ENCODE results near the gene ACOT6. TPM values are rescaled to one million over a fixed set of nuclear protein-coding genes. Genes with fewer than 3 reads are reported as not detected.

ACOT6 gene, protein sequence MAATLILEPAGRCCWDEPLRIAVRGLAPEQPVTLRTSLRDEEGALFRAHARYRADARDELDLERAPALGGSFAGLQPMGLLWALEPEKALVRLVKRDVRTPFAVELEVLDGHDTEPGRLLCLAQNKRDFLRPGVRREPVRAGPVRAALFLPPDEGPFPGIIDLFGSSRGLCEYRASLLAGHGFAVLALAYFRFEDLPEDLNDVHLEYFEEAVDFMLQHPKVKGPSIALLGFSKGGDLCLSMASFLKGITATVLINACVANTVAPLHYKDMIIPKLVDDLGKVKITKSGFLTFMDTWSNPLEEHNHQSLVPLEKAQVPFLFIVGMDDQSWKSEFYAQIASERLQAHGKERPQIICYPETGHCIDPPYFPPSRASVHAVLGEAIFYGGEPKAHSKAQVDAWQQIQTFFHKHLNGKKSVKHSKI
- total RNA-seq = not detected in 2 replicates

DNA sequence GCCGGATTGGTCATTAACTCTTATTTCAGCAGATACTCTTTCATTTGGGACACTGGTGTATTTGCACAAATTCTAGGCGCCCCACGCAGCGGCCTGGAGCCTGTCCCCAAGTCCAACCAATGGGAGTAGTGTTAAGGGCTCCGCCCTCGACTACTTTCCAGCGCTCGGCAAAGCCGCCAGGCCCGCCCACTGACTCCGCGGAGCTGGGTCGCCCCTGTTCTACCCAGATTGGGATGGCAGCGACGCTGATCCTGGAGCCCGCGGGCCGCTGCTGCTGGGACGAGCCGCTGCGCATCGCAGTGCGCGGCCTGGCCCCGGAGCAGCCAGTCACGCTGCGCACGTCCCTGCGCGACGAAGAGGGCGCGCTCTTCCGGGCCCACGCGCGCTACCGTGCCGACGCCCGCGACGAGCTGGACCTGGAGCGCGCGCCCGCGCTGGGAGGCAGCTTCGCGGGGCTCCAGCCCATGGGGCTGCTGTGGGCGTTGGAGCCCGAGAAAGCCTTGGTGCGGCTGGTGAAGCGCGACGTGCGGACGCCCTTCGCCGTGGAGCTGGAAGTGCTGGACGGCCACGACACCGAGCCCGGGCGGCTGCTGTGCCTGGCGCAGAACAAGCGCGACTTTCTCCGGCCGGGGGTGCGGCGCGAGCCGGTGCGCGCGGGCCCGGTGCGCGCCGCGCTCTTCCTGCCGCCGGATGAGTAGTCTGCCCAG is at the start of gene ACOT6:
ACOT6 (plus strand) TSS at position 179 of the 707 bp plus-strand sequence; CDS start at position 234, 55 bp downstream.

DNA sequence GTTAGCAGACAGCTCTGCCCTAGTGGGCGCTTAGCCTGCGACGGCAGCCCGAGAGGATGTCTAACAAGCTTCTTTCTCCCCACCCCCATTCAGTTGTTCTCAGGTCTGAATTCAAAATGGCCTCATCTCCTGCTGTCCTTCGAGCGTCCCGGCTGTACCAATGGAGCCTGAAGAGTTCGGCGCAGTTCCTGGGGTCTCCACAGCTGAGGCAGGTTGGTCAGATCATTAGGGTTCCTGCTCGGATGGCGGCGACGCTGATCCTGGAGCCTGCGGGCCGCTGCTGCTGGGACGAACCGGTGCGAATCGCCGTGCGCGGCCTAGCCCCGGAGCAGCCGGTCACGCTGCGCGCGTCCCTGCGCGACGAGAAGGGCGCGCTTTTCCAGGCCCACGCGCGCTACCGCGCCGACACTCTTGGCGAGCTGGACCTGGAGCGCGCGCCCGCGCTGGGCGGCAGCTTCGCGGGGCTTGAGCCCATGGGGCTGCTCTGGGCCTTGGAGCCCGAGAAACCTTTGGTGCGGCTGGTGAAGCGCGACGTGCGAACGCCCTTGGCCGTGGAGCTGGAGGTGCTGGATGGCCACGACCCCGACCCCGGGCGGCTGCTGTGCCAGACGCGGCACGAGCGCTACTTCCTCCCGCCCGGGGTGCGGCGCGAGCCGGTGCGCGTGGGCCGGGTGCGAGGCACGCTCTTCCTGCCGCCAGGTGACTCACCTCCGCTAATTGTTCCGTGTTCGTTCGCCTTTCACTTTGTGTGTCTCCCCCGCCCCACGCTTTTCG is 42.9 kb upstream of the ACOT6 start, which contains the start of gene ACOT2:
ACOT2 (plus strand) TSS at position 29 of the 774 bp plus-strand sequence; CDS start at position 57, 28 bp downstream.

DNA sequence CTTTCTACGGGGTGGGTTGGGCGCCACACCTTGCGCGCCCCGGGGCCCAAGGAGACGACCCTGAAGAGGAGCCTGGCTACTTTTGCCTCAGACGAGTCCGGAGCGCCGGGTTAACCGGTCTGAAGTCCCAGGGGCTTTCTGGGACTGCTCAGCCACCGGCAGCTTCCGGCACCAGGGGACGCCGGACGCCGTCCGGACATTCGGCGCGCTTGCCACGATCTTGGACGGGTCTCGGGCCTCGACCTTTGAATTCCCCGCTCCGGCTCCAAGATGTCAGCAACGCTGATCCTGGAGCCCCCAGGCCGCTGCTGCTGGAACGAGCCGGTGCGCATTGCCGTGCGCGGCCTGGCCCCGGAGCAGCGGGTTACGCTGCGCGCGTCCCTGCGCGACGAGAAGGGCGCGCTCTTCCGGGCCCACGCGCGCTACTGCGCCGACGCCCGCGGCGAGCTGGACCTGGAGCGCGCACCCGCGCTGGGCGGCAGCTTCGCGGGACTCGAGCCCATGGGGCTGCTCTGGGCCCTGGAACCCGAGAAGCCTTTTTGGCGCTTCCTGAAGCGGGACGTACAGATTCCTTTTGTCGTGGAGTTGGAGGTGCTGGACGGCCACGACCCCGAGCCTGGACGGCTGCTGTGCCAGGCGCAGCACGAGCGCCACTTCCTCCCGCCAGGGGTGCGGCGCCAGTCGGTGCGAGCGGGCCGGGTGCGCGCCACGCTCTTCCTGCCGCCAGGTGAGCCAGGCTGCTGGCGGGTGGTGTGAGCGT is 20.4 kb upstream of the ACOT6 start, which contains the start of gene ACOT4:
ACOT4 (plus strand) TSS at position 184 of the 760 bp plus-strand sequence; CDS start at position 271, 87 bp downstream.

DNA sequence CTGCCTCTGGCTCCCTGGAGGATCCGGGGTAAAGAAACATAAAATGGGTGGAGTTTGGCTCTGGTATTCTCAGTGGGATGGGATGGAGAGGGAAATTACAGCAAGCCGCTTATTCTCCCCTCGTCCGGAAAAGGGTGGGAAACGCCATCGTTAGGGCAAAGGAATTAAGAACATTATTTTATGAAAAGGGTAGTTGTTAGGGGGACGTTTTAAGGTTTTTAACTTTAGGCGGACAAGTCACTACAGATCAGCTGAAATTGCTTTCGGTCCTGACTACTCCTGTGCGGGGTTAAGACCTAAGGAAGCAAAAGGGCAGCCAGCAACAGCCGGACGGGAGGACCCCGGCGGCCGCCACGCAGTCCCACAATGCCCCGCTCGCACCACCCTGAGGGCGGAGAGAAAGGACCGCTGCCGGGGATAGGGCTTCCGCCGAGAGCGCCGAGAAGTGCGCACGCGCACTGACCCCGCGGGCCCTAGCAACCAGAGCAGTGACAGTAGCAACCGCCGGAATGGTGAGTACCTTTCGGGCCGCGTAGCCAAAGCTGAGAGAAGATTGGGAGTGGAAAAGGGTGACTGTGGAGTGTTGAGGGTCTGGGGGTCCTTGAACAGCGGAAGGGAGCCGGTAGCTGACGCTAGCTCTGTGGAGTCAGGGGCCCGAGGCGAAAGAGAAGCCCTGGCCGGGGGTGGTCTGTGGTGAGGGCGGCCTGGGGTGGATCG is 32.4 kb downstream of the ACOT6 start, which contains the start of gene DNAL1:
DNAL1 (plus strand) TSS at position 456 of the 717 bp plus-strand sequence; CDS start at position 510, 54 bp downstream.

Other genes with a start within 250 kb of the ACOT6 start
- 29.8 and 36.7 TPM in 2 replicates for gene NUMB, start 154.0 kb upstream of the ACOT6 start, total RNA-seq
- 13.5 and 22.7 TPM in 2 replicates for gene RIOX1, start 121.6 kb upstream of the ACOT6 start, total RNA-seq
- gene ACOT1, start 75.4 kb upstream of the ACOT6 start, total RNA-seq = 2.6 and 9.2 TPM in 2 replicates
- gene HEATR4, start 53.6 kb upstream of the ACOT6 start, total RNA-seq = not detected in 2 replicates
- gene ACOT2, start 43.3 kb upstream of the ACOT6 start, total RNA-seq = 29.4 and 36.5 TPM in 2 replicates
- 0.15 and 0.99 TPM in 2 replicates for gene ACOT4, start 20.6 kb upstream of the ACOT6 start, total RNA-seq
- 6.0 and 8.1 TPM in 2 replicates for gene DNAL1, start 32.5 kb downstream of the ACOT6 start, total RNA-seq
- gene PNMA1, start 101.9 kb downstream of the ACOT6 start, total RNA-seq = 15.7 and 30.3 TPM in 2 replicates
- 5.2 and 9.6 TPM in 2 replicates for gene PTGR2, start 239.3 kb downstream of the ACOT6 start, total RNA-seq

All from smooth muscle cell of trachea (primary cell).